MM.1S (cell line): Measurements from ENCODE around the gene GCN1.
"Not testable (repeated sequence)": the region's sequence is repeated elsewhere in the genome, so short reads cannot be mapped to it uniquely, and the experiment has no call there.

ENCODE experiments used
- DNase-seq: peaks from one replicate; pipeline ENCODE4 v3.0.0-alpha.2; 2015
- H2AFZ ChIP-seq: fragments of 300-600 bp; sonication (generic); 2 replicates; pipeline ENCODE4 v1.6.0; 2016; ENCODE audit warnings: antibody characterized with exemption, low read length
- H3F3A ChIP-seq: fragments of 300-600 bp; sonication (generic); 2 replicates; pipeline ENCODE4 v1.6.1; 2016; ENCODE audit warnings: mild to moderate bottlenecking, antibody characterized with exemption, low read length, moderate library complexity, mixed read lengths; ENCODE audit not compliant: insufficient read depth
- H3K27ac ChIP-seq: fragments of 300-600 bp; sonication (generic); 2 replicates; pipeline ENCODE4 v1.5.1; 2016; ENCODE audit warnings: mild to moderate bottlenecking, low read length
- H3K27me3 ChIP-seq: fragments of 300-600 bp; sonication (generic); replicated peaks from 2 replicates; pipeline ENCODE4 v1.6.0; 2016; ENCODE audit warnings: low read length; ENCODE audit not compliant: insufficient read depth
- H3K36me3 ChIP-seq: fragments of 300-600 bp; sonication (generic); replicated peaks from 2 replicates; pipeline ENCODE4 v1.6.1; 2016; ENCODE audit warnings: mild to moderate bottlenecking, low read length, mixed read lengths; ENCODE audit not compliant: insufficient read depth
- H3K4me1 ChIP-seq: fragments of 300-600 bp; sonication (generic); 2 replicates; pipeline ENCODE4 v1.6.1; 2016; ENCODE audit warnings: low read length, mixed read lengths
- H3K4me2 ChIP-seq: fragments of 300-600 bp; sonication (generic); 2 replicates; pipeline ENCODE4 v1.6.0; 2016; ENCODE audit warnings: low read depth, low read length
- H3K4me3 ChIP-seq: fragments of 300-600 bp; sonication (generic); 2 replicates; pipeline ENCODE4 v1.5.1; 2016; ENCODE audit warnings: low read length, mixed read lengths
- H3K79me2 ChIP-seq: fragments of 300-600 bp; sonication (generic); 2 replicates; pipeline ENCODE4 v1.6.1; 2016; ENCODE audit warnings: mixed run types, low read length, mixed read lengths
- H3K9ac ChIP-seq: fragments of 300-600 bp; sonication (generic); 2 replicates; pipeline ENCODE4 v1.6.1; 2016; ENCODE audit warnings: low read length, mixed read lengths
- H3K9me2 ChIP-seq: fragments of 300-600 bp; sonication (generic); replicated peaks from 2 replicates; pipeline ENCODE4 v1.6.1; 2016; ENCODE audit warnings: mild to moderate bottlenecking, low read length, mixed read lengths; ENCODE audit not compliant: insufficient read depth
- H3K9me3 ChIP-seq: fragments of 300-600 bp; sonication (generic); replicated peaks from 2 replicates; pipeline ENCODE4 v1.6.1; 2016; ENCODE audit warnings: mild to moderate bottlenecking, low read length, mixed read lengths; ENCODE audit not compliant: insufficient read depth
- H4K20me1 ChIP-seq: fragments of 300-600 bp; sonication (generic); 2 replicates; pipeline ENCODE4 v1.6.1; 2016; ENCODE audit warnings: mild to moderate bottlenecking, low read length, moderate library complexity, mixed read lengths; ENCODE audit not compliant: insufficient read depth
- CTCF ChIP-seq: fragments of 300-600 bp; sonication (generic); IDR thresholded peaks from 2 replicates; pipeline ENCODE4 v1.5.1; 2016; ENCODE audit warnings: antibody characterized with exemption, low read length, mixed read lengths
- EZH2 ChIP-seq: fragments of 300-600 bp; sonication (generic); optimal IDR thresholded peaks from 2 replicates; pipeline ENCODE3; 2017; ENCODE audit warnings: low read depth, mild to moderate bottlenecking, antibody characterized with exemption, low read length, mixed read lengths
- EZH2phosphoT487 ChIP-seq: fragments of 300-600 bp; sonication (generic); IDR thresholded peaks from 2 replicates; pipeline ENCODE4 v1.6.1; 2018; ENCODE audit warnings: antibody characterized with exemption, low read length

GCN1 gene

GRCh38 chr12:120237360-120238171 is 43.1 kb upstream of the GCN1 start:
- Histone ChIP-seq H3K4me1 (no peaks in the 10 kb centered on the region), H3K27ac (no peak overlapping the region), H3F3A (no peaks in the 10 kb centered on the region), H3K79me2 (no peaks in the 10 kb centered on the region), H2AFZ (no peak overlapping the region), H3K27me3 (no peaks in the 10 kb centered on the region), H4K20me1 (no peaks in the 10 kb centered on the region), H3K9me2 (no peaks in the 10 kb centered on the region), H3K36me3 (no peaks in the 10 kb centered on the region), H3K9me3 (no peaks in the 10 kb centered on the region), H3K9ac (no peak overlapping the region), H3K4me2 (no peak overlapping the region), H3K4me3 (no peak overlapping the region)
- no peak for DNase-seq
- TF ChIP-seq EZH2phosphoT487 (no peak), CTCF (no peak), EZH2 (no peak)

- H3F3A ChIP-seq, H3K4me3 ChIP-seq, H3K79me2 ChIP-seq, H3K27ac ChIP-seq, H3K36me3 ChIP-seq, H3K9me2 ChIP-seq, H3K4me1 ChIP-seq, H3K27me3 ChIP-seq, H3K4me2 ChIP-seq, H4K20me1 ChIP-seq, H3K9ac ChIP-seq, DNase-seq, H2AFZ ChIP-seq, H3K9me3 ChIP-seq: not testable (repeated sequence)
These were observed 42.3 kb upstream of the GCN1 start for GRCh38 chr12:120236809-120237208.

- Histone ChIP-seq H3K27me3 (no peaks in the 10 kb centered on the region), H4K20me1 (no peaks in the 10 kb centered on the region), H3K79me2 (no peaks in the 10 kb centered on the region), H3K4me2 (no peak overlapping the region), H3K4me1 (no peaks in the 10 kb centered on the region), H3K9me2 (no peaks in the 10 kb centered on the region), H3F3A (no peaks in the 10 kb centered on the region), H3K9ac (no peak overlapping the region), H3K9me3 (no peaks in the 10 kb centered on the region), H3K4me3 (no peak overlapping the region), H2AFZ (no peak overlapping the region), H3K36me3 (no peaks in the 10 kb centered on the region), H3K27ac (no peak overlapping the region)
- TF ChIP-seq CTCF (no peak), EZH2 (no peak), EZH2phosphoT487 (no peak)
- DNase-seq: no peak
These were observed 41.1 kb upstream of the GCN1 start for GRCh38 chr12:120235369-120236323.
